Heart left ventricle (tissue), 16 donors: ENCODE data around the gene CCNY. TPM values are rescaled to one million over a fixed set of nuclear protein-coding genes. Genes with fewer than 3 reads are reported as not detected.
A peak's percentile ranks its signal among the peaks of the same experiment; 100 is the strongest.

Source experiments
- ATAC-seq, 4 donors: fragments of 200-7000 bp; cut with Tn5 transposase; one replicate each; pipeline ENCODE4 v1.9.1; 2020 to 2022; ENCODE audit warnings: moderate library complexity in 4 of 4, mild to moderate bottlenecking in 3 of 4, moderate number of reproducible peaks in 1 of 4
- DNase-seq, 5 donors: peaks; one replicate each; pipeline ENCODE4 v3.0.0-alpha.2; 2020
- H3K27ac ChIP-seq, 12 donors: fragments of 200-600 bp; sonication (generic) in 4 of 12; one replicate each; pipeline versions ENCODE4 v1.5.0 to v1.8.0; 2016 to 2022; ENCODE audit warnings: mild to moderate bottlenecking in 2 of 12
- H3K27me3 ChIP-seq, 9 donors: fragments of 200-600 bp; sonication (generic) in 2 of 9; one replicate each; pipeline versions ENCODE4 v1.5.1 to v1.8.0; 2016 to 2022; ENCODE audit warnings: mild to moderate bottlenecking in 3 of 9
- H3K36me3 ChIP-seq, 9 donors: fragments of 200-600 bp; sonication (generic) in 2 of 9; one replicate each; pipeline versions ENCODE4 v1.5.0 to v1.8.0; 2018 to 2022; ENCODE audit warnings: mild to moderate bottlenecking in 2 of 9
- H3K4me1 ChIP-seq, 12 donors: fragments of 200-600 bp; sonication (generic) in 4 of 12; one replicate each; pipeline versions ENCODE4 v1.5.0 to v1.8.0; 2016 to 2022; ENCODE audit warnings: mild to moderate bottlenecking in 3 of 12
- H3K4me3 ChIP-seq, 12 donors: fragments of 200-600 bp; sonication (generic) in 4 of 12; one replicate each; pipeline versions ENCODE4 v1.5.0 to v1.8.0; 2017 to 2022; ENCODE audit warnings: mild to moderate bottlenecking in 9 of 12, moderate library complexity in 4 of 12
- H3K9me3 ChIP-seq, 12 donors: fragments of 200-600 bp; sonication (generic) in 4 of 12; one replicate each; pipeline versions ENCODE4 v1.5.0 to v1.8.0; 2016 to 2022; ENCODE audit warnings: mild to moderate bottlenecking in 1 of 12
- CTCF ChIP-seq, 12 donors: fragments of 200-600 bp; sonication (generic) in 4 of 12; IDR thresholded peaks; one replicate each; pipeline versions ENCODE4 v1.5.0 to v1.8.0; 2018 to 2022; ENCODE audit warnings: antibody characterized with exemption in 12 of 12, mild to moderate bottlenecking in 5 of 12
- POLR2A ChIP-seq, 2 donors: fragments of 450-650 bp; IDR thresholded peaks; one replicate each; pipeline ENCODE4 v1.6.1; 2017; ENCODE audit warnings: antibody characterized with exemption in 2 of 2, mild to moderate bottlenecking in 2 of 2, moderate library complexity in 2 of 2
- WGBS, 4 donors: extraction: QIAGEN DNeasy Blood & Tissue Kit in 2 of 4; methylation state at CpG; one replicate each; pipeline versions ENCODE4 v1.1.5 to v1.1.7; 2013 to 2018; 5-methylcytosine and 5-hydroxymethylcytosine counted together
- intact Hi-C, 10 donors: fragments of 100-400 bp; cut with DNase I; formaldehyde crosslinking; loops; one replicate each; pipeline versions ENCODE4 v1.11.1 to v1.14.2; 2022
- polyA plus RNA-seq, 2 donors: library from polyadenylated mRNA; stranded (reverse); fragments of 200-250 nt; gene quantifications; one replicate each; pipeline ENCODE4 v1.2.3, GENCODE V29; 2013
- total RNA-seq, 9 donors: library from RNA; depleted of rRNA in 2 of 9; stranded (reverse); fragments of >200 nt in 2 of 9; fragmentation: NEBNext Ultra II Directional in 3 of 9; extraction: Animal tissue kit (Norgen Biotek cat#: 25700) in 3 of 9; gene quantifications; one replicate each; pipeline versions ENCODE4 v1.1.0 to v1.2.4, GENCODE V29; 2016 to 2023
- donor health status: ischemic (EF 13 %, LVEDD 7.1; RV severe dilation, severe dysfunction).
- donor health status: healthy with polysubstance abuse.
- donor health status: DM: no; HTN: yes; CAD: no.
- donor health status: DM: no; HTN: no; CAD: no.
- donor health status: ischemic (EF 25% LVEDD 6.9; RV normal size, moderate dysfunction).
- donor health status: ischemic (EF 25% LVEDD 5.7; RV mildly dilated, moderate dysfunction).
- donor health status: healthy.
- donor health status: DM: yes; HTN: yes; CAD: no.
- donor health status: ischemic (EF 35%, LVEDD 5.7; RV mildly dilated, moderate dysfunction).
- donor health status: nonischemic (EF 11% LVEDD 7.7; RV severe dilation, severe dysfunction).
- donor health status: DM: yes; HTN: yes; CAD: no.
- donor health status: PGD.
- donor health status: ischemic (EF 29% LVEDD 5.4; RV normal size, mild dysfunction).
- donor health status: nonischemic (EF 23%, LVEDD 6.1; RV moderate dilation, normal function).

The CCNY gene
- total and polyA plus RNA-seq, 11 donors: 26.4 to 106 (median 80.7) TPM

- H3K27ac ChIP-seq: peak overlapping the region in 11 of 12 donors; percentile 36 to 95 (median 60)
- no peak for DNase-seq
- H3K4me1 ChIP-seq: peaks cover 2 to 100% (median 88%) of the 10 kb centered on the region in 12 donors
- H3K27me3 ChIP-seq: no peaks in the 10 kb centered on the region
- ATAC-seq: peak; percentile 18 to 72 (median 58)
- intact Hi-C loops: loop anchor here in 6 of 10 donors (5.0 to 10.0 kb wide), 4 partner anchors 82 to 119 kb away; partner anchors contain the start of gene CCNY (in 4 of the 6)
- TF ChIP-seq POLR2A (IDR thresholded peaks at IDR 0.05): no peak
- TF ChIP-seq CTCF (IDR thresholded peaks at IDR 0.05): no peak
- no peaks in the 10 kb centered on the region for H3K36me3 ChIP-seq
- WGBS, 4 donors: 40 to 66% (median 48%) methylated on average over 12 of the region's 12 CpGs
- peak overlapping the region in 6 of 12 donors; percentile 13 to 24 (median 18) for H3K4me3 ChIP-seq
- H3K9me3 ChIP-seq: no peaks in the 10 kb centered on the region
These were observed 117.7 kb downstream of the CCNY start for GRCh38 chr10:35453855-35454532.

- Histone ChIP-seq H3K9me3 (no peaks in the 10 kb centered on the region), H3K27ac (no peak overlapping the region), H3K27me3 (no peaks in the 10 kb centered on the region), H3K36me3 (no peaks in the 10 kb centered on the region), H3K4me1 (peaks cover 6 to 99% (median 86%) of the 10 kb centered on the region in 12 donors), H3K4me3 (no peak overlapping the region)
- DNase-seq: no peak
- 80 to 84% (median 81%) methylated on average over 3 of the region's 3 CpGs for WGBS, 4 donors
- no peak for ATAC-seq
- TF ChIP-seq CTCF (IDR thresholded peaks at IDR 0.05) (no peak), POLR2A (IDR thresholded peaks at IDR 0.05) (no peak)
- intact Hi-C loops: loop anchor here in 4 of 10 donors (10.0 kb wide), 2 partner anchors 109 to 121 kb away; partner anchors contain the start of gene CCNY (in 2 of the 4)
These were observed 119.9 kb downstream of the CCNY start for GRCh38 chr10:35456153-35456720.

- Histone ChIP-seq H3K4me3 (no peak overlapping the region), H3K4me1 (peaks cover 6 to 99% (median 86%) of the 10 kb centered on the region in 12 donors), H3K9me3 (no peaks in the 10 kb centered on the region), H3K27ac (no peak overlapping the region), H3K27me3 (no peaks in the 10 kb centered on the region), H3K36me3 (no peaks in the 10 kb centered on the region)
- WGBS, 4 donors: 62 to 75% (median 71%) methylated on average over 4 of the region's 4 CpGs
- DNase-seq (no peak), ATAC-seq (no peak)
- intact Hi-C loops: loop anchor here in 4 of 10 donors (10.0 kb wide), 2 partner anchors 108 to 122 kb away; partner anchors contain the start of gene CCNY (in 2 of the 4)
- no peak for TF ChIP-seq CTCF (IDR thresholded peaks at IDR 0.05)
- TF ChIP-seq POLR2A (IDR thresholded peaks at IDR 0.05): no peak
These were observed 120.5 kb downstream of the CCNY start for GRCh38 chr10:35456784-35457183.
